Activated CD4-positive, alpha-beta memory T cell treated with anti-CD3 and anti-CD28 coated beads for 36 hours (primary cell): ENCODE measurements around the gene ANKRD33B. TPM values are rescaled to one million over a fixed set of nuclear protein-coding genes. Genes with fewer than 3 reads are reported as not detected.
A peak's percentile ranks its signal among the peaks of the same experiment; 100 is the strongest.
"Not testable (repeated sequence)": the region's sequence is repeated elsewhere in the genome, so short reads cannot be mapped to it uniquely, and the experiment has no call there.

Experiments used
- CTCF ChIA-PET: fragments of 350-600 bp; sonication (Branson Sonifier 250); formaldehyde crosslinking; loops from one replicate; lab custom pipeline; 2021; ENCODE audit warnings: antibody characterized with exemption, inconsistent platforms; lab: Charles Lee
- POLR2A ChIA-PET: fragments of 350-600 bp; sonication (Branson Sonifier 250); formaldehyde crosslinking; loops from one replicate; lab custom pipeline; 2021; ENCODE audit warnings: antibody characterized with exemption; lab: Charles Lee
- DNase-seq: peaks from one replicate; pipeline ENCODE4 v3.0.0-alpha.2; 2020
- H3K27ac Mint-ChIP-seq: one replicate; pipeline ENCODE4 v1.8.0; 2021; ENCODE audit warnings: mixed read lengths
- H3K27me3 Mint-ChIP-seq: one replicate; pipeline ENCODE4 v1.8.0; 2021; ENCODE audit warnings: mixed read lengths
- H3K36me3 Mint-ChIP-seq: one replicate; pipeline ENCODE4 v1.8.0; 2021; ENCODE audit warnings: mixed read lengths
- H3K4me1 Mint-ChIP-seq: one replicate; pipeline ENCODE4 v1.8.0; 2021; ENCODE audit warnings: low read depth, mixed read lengths
- H3K4me3 Mint-ChIP-seq: one replicate; pipeline ENCODE4 v1.8.0; 2021; ENCODE audit warnings: mild to moderate bottlenecking, mixed read lengths
- H3K9me3 Mint-ChIP-seq: one replicate; pipeline ENCODE4 v1.8.0; 2021; ENCODE audit warnings: mixed read lengths
- intact Hi-C: fragments of 100-400 bp; cut with micrococcal nuclease; formaldehyde crosslinking; loops from one replicate; pipeline ENCODE4 v1.15.1; 2023
- total RNA-seq, 2 experiments: library from RNA; stranded (reverse); gene quantifications; one replicate each; pipeline ENCODE4 v1.2.3, GENCODE V29; 2021

Gene ANKRD33B
- total RNA-seq, 2 experiments from 2014 or later = 9.9 to 10.0 TPM

DNA sequence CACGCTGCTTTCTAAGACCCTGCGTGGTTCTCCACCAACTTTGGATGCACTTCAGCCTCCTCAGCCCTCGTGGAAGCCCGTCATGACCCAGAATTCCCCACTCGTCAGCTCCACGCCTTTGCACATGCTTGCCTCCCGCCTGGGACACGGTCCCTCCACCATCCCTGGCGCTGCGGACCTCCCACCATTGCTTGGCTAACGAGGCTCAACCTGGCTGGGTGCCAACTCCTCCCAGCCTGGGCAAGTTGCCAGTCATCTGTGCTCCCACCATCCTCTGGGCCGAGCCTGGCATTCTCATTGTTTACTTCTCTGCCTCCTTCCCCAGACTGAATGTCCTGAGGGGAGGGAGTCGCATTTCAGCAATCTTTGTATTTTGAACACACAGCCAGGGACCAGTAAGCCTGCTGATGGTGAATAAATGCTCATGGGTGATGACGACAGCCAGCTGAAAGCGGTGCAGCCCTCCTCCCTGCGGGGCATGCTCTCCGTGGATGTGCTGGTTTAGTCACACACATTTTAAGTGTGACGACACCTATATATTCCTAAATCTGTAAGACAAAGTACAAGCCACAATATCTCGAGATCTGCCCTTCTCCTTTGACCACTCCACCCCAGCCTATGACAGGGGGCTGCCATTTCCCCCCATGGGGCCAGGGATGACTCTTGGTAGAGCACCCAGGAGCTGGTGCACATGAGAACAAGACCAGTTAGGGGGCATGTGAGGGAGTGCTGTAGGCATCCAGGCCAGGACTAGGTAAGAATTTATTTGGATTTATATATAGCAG, 37.6 kb downstream of the ANKRD33B start:
- Mint-ChIP-seq H3K36me3 (no peaks in the 10 kb centered on the region), H3K4me3 (no peak overlapping the region), H3K27me3 (peaks cover 2% of the 10 kb centered on the region), H3K27ac (peak overlapping the region; percentile 13), H3K4me1 (peaks cover 33% of the 10 kb centered on the region), H3K9me3 (no peaks in the 10 kb centered on the region)
- POLR2A ChIA-PET = interaction anchor here (1.0 kb wide), 1 partner anchor 19 kb away, joined by 3 read pairs; no protein-coding TSS in a partner anchor
- intact Hi-C loops = no loop called here
- CTCF ChIA-PET = interaction anchor here (1.5 to 1.8 kb wide), 2 partner anchors 8 to 26 kb away, joined by 3 to 10 read pairs; no protein-coding TSS in a partner anchor
- DNase-seq = peak; percentile 25

DNA sequence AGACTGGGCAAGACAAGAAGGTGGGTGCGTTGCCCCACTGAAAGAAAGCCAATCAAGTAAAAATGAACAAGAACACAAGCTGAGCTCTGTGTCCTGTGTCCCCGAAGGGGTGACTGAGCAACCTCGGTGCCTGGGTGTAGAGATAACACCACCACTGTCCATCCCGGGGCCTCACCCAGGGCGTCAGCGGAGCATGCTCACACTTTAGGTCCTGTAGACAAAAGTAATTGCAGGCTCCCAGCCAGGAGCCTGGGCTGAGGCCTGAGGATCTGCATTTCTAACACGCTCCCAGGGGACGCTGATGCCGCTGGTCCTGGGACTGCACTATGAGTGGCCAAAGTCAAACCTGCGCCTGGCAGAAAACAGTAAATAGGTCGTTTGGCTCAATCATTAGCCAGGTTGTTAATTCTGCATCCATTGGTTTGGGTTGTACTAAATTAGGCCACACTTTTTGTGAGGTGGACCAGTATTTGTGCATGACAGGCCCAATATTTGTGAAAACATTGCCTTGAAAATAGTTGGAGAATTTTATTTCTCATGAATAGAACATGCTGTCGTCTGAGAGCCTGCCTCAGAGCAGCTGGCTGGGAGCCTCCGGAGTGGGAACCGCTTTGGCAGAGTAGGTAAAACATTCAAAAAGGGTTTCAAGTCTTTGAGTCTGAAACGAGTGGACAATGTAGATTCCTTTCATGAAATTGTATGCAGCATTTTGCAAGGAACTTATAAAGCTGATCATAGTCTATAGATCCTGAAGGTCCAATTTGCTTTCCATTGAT, 38.3 kb downstream of the ANKRD33B start:
- H3K4me1 Mint-ChIP-seq = peaks cover 27% of the 10 kb centered on the region
- ChIA-PET CTCF (interaction anchor here (1.5 to 1.8 kb wide), 2 partner anchors 9 to 25 kb away, joined by 3 to 10 read pairs; no protein-coding TSS in a partner anchor), POLR2A (no interaction called here)

DNA sequence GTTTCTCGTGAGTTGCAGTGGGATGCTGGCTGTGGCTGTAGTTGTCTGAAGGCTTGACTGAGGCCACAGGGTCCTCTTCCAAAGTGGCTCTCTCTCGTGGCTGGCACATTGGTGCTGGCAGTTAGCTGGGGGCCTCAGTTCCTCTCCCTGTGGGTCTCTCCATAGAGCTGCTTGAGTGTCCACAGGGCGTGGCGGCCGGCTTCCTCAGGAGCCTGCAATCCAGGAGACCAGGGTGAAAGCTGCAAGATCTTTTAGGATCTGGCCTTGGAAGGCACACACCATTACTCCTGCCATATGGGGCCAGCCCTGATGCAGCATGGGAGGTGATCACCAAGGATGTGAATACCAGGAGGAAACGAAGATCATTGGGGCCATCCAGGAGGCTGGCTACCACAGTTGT, 41.1 kb downstream of the ANKRD33B start:
- CTCF ChIA-PET = interaction anchor here (0.6 to 4.8 kb wide), 2 partner anchors 22 to 26 kb away, joined by 3 to 24 read pairs; no protein-coding TSS in a partner anchor
- Mint-ChIP-seq H3K4me3 (no peak overlapping the region), H3K4me1 (peaks cover 27% of the 10 kb centered on the region), H3K36me3 (no peaks in the 10 kb centered on the region), H3K27me3 (peaks cover 6% of the 10 kb centered on the region), H3K9me3 (no peaks in the 10 kb centered on the region), H3K27ac (no peak overlapping the region)
- intact Hi-C loops = no loop called here
- POLR2A ChIA-PET = interaction anchor here (0.6 kb wide), 1 partner anchor 16 kb away, joined by 3 read pairs; no protein-coding TSS in a partner anchor
- DNase-seq = no peak

More for the DNA sequence above, 38.3 kb downstream of the ANKRD33B start:
- Mint-ChIP-seq H3K27ac (no peak overlapping the region), H3K9me3 (no peaks in the 10 kb centered on the region), H3K36me3 (no peaks in the 10 kb centered on the region), H3K27me3 (peaks cover 2% of the 10 kb centered on the region), H3K4me3 (no peak overlapping the region)
- intact Hi-C loops = no loop called here
- DNase-seq = no peak

GRCh38 chr5:10606632-10607022, 42.8 kb downstream of the ANKRD33B start:
- DNase-seq, H3K36me3 Mint-ChIP-seq, intact Hi-C loops, H3K27me3 Mint-ChIP-seq, POLR2A ChIA-PET, H3K9me3 Mint-ChIP-seq, H3K4me3 Mint-ChIP-seq, H3K27ac Mint-ChIP-seq: not testable (repeated sequence)
- CTCF ChIA-PET = interaction anchor here (4.8 kb wide), 1 partner anchor 21 kb away, joined by 24 read pairs; no protein-coding TSS in a partner anchor
- H3K4me1 Mint-ChIP-seq = peaks cover 17% of the 10 kb centered on the region

DNA sequence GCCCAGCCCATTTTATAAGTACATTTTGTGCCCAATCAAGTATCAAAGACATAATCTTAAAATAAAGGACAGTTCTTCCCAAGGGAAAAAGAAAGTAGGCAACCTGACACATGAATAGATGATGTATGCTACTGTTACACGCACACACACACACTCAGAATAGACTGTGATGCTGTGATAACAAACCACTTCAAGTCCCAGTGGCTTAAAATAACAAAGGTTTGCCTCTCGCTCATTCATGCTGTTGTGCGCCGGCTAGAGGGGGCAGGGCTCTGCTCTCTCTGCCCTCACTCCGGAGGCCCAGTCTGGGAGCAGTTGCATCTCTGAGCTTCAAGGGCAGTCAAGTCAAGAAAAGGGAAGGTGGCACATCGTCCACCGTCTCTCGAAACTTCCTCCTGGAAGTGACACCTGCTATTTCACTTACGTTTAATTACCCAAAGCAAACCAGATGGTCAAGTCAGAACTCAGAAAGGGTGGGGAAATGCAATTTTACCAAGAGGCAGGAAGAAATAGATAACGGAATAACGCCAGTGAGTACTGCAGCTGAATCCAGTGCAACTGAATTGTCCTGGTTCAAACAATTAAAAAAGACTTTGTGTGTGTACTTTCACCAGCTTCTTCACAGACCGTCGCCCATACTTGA, 43.3 kb downstream of the ANKRD33B start:
- DNase-seq = peak; percentile 29
- POLR2A ChIA-PET = no interaction called here
- Mint-ChIP-seq H3K27ac (no peak overlapping the region), H3K4me3 (no peak overlapping the region), H3K9me3 (no peaks in the 10 kb centered on the region), H3K4me1 (peaks cover 14% of the 10 kb centered on the region), H3K27me3 (peaks cover 5% of the 10 kb centered on the region), H3K36me3 (no peaks in the 10 kb centered on the region)
- intact Hi-C loops = no loop called here
- CTCF ChIA-PET = interaction anchor here (4.8 kb wide), 1 partner anchor 20 kb away, joined by 24 read pairs; no protein-coding TSS in a partner anchor

- Mint-ChIP-seq H3K27me3 (peaks cover 5% of the 10 kb centered on the region), H3K4me1 (peaks cover 14% of the 10 kb centered on the region), H3K4me3 (no peak overlapping the region), H3K27ac (no peak overlapping the region), H3K9me3 (no peaks in the 10 kb centered on the region), H3K36me3 (no peaks in the 10 kb centered on the region)
- DNase-seq = no peak
- ChIA-PET POLR2A (no interaction called here), CTCF (interaction anchor here (1.2 to 4.8 kb wide), 2 partner anchors 20 to 37 kb away, joined by 3 to 24 read pairs; no protein-coding TSS in a partner anchor)
- intact Hi-C loops = no loop called here
Measured at GRCh38 chr5:10607666-10608073, 43.8 kb downstream of the ANKRD33B start.

GRCh38 chr5:10608081-10608480, 44.2 kb downstream of the ANKRD33B start:
- intact Hi-C loops, H3K9me3 Mint-ChIP-seq, DNase-seq, H3K27me3 Mint-ChIP-seq, POLR2A ChIA-PET, H3K4me3 Mint-ChIP-seq, H3K36me3 Mint-ChIP-seq, H3K27ac Mint-ChIP-seq: not testable (repeated sequence)
- CTCF ChIA-PET = interaction anchor here (1.2 to 4.8 kb wide), 2 partner anchors 19 to 37 kb away, joined by 3 to 24 read pairs; no protein-coding TSS in a partner anchor
- peaks cover 14% of the 10 kb centered on the region for H3K4me1 Mint-ChIP-seq

- Mint-ChIP-seq H3K9me3 (no peaks in the 10 kb centered on the region), H3K4me3 (no peak overlapping the region), H3K27ac (no peak overlapping the region), H3K36me3 (no peaks in the 10 kb centered on the region), H3K4me1 (peaks cover 14% of the 10 kb centered on the region), H3K27me3 (peaks cover 5% of the 10 kb centered on the region)
- no peak for DNase-seq
- CTCF ChIA-PET = no interaction called here
- POLR2A ChIA-PET = no interaction called here
- intact Hi-C loops = no loop called here
Measured at GRCh38 chr5:10610058-10610457, 46.2 kb downstream of the ANKRD33B start.

- no peak for DNase-seq
- intact Hi-C loops = no loop called here
- H3K27me3 Mint-ChIP-seq = peaks cover 5% of the 10 kb centered on the region
- H3K4me3 Mint-ChIP-seq = no peak overlapping the region
- H3K36me3 Mint-ChIP-seq = no peaks in the 10 kb centered on the region
- no peak overlapping the region for H3K27ac Mint-ChIP-seq
- peaks cover 14% of the 10 kb centered on the region for H3K4me1 Mint-ChIP-seq
- H3K9me3 Mint-ChIP-seq = no peaks in the 10 kb centered on the region
- CTCF ChIA-PET = interaction anchor here (1.3 kb wide), 1 partner anchor 16 kb away, joined by 6 read pairs; no protein-coding TSS in a partner anchor
- POLR2A ChIA-PET = no interaction called here
Measured at GRCh38 chr5:10611290-10611689, 47.4 kb downstream of the ANKRD33B start.

DNA sequence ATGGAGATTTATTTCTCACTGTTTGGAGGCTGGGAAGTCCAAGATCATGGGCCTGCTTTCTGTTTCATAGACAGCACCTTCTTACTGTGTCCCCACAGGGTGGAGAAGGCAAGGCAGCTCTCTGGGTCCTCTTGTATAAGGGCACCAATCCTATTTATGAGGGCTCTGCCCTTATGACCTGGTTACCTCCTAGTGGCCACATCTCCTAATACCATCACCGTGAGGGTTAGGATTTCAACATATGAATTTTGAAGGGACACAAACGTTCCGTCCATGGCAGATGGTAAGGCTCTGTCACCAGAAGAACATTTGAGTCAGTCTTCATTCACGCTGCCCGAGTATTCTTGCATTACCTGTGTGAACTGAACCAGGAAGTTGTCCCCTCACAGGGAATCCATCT, 48.4 kb downstream of the ANKRD33B start:
- Mint-ChIP-seq H3K4me3 (no peak overlapping the region), H3K27me3 (peaks cover 4% of the 10 kb centered on the region), H3K36me3 (no peaks in the 10 kb centered on the region), H3K27ac (no peak overlapping the region), H3K9me3 (no peaks in the 10 kb centered on the region), H3K4me1 (peaks cover 12% of the 10 kb centered on the region)
- no peak for DNase-seq
- intact Hi-C loops = no loop called here
- ChIA-PET POLR2A (no interaction called here), CTCF (interaction anchor here (1.3 kb wide), 1 partner anchor 15 kb away, joined by 4 read pairs; no protein-coding TSS in a partner anchor)

- Mint-ChIP-seq H3K27ac (no peak overlapping the region), H3K4me1 (peaks cover 7% of the 10 kb centered on the region), H3K4me3 (no peak overlapping the region), H3K27me3 (no peaks in the 10 kb centered on the region), H3K36me3 (no peaks in the 10 kb centered on the region), H3K9me3 (no peaks in the 10 kb centered on the region)
- no peak for DNase-seq
- ChIA-PET CTCF (interaction anchor here (1.2 kb wide), 1 partner anchor 12 kb away, joined by 4 read pairs; no protein-coding TSS in a partner anchor), POLR2A (no interaction called here)
- intact Hi-C loops = no loop called here
Measured at GRCh38 chr5:10615693-10616092, 51.8 kb downstream of the ANKRD33B start.
